A549 (cell line): ENCODE results near the gene CREB3L1. TPM values are rescaled to one million over a fixed set of nuclear protein-coding genes. Genes with fewer than 3 reads are reported as not detected.

Source experiments
- BCL3 ChIP-seq: fragments of >200 bp; sonication (Bioruptor Twin); formaldehyde crosslinking; IDR thresholded peaks from 3 replicates; pipeline ENCODE4 v1.6.1; 2016
- BHLHE40 ChIP-seq: IDR thresholded peaks from 2 replicates; pipeline ENCODE4 v1.6.1; 2012; ENCODE audit warnings: low read depth, low read length, inconsistent platforms
- EHMT2 ChIP-seq: fragments of 200-600 bp; sonication (generic); IDR thresholded peaks from 2 replicates; pipeline ENCODE4 v1.6.1; 2016; ENCODE audit warnings: antibody characterized with exemption, low read depth, mild to moderate bottlenecking, moderate library complexity
- ELK1 ChIP-seq: fragments of 150-350 bp; IDR thresholded peaks from 2 replicates; pipeline ENCODE4 v1.6.1; 2014; ENCODE audit warnings: low read depth, mild to moderate bottlenecking, low read length
- ESRRA ChIP-seq: fragments of 150-350 bp; IDR thresholded peaks from 2 replicates; pipeline ENCODE4 v1.6.1; 2014; ENCODE audit warnings: mild to moderate bottlenecking, low read length, borderline replicate concordance
- GATA3 ChIP-seq: IDR thresholded peaks from 2 replicates; pipeline ENCODE4 v1.6.1; 2012; ENCODE audit warnings: borderline replicate concordance
- HES2 ChIP-seq: fragments of >200 bp; sonication (Bioruptor Twin); formaldehyde crosslinking; IDR thresholded peaks from 2 replicates; pipeline ENCODE4 v1.6.1; 2016
- HMGXB4 ChIP-seq: fragments of 250-450 bp; sonication (Bioruptor Pico); IDR thresholded peaks from 2 replicates; pipeline ENCODE4 v1.5.0; 2021; ENCODE audit warnings: mild to moderate bottlenecking, moderate library complexity, borderline replicate concordance
- HOXB5 ChIP-seq: fragments of 250-450 bp; sonication (Bioruptor Pico); IDR thresholded peaks from 2 replicates; pipeline ENCODE4 v1.5.0; 2020; ENCODE audit warnings: mild to moderate bottlenecking, moderate library complexity
- JUN ChIP-seq, 2 experiments: fragments of >200 bp; sonication (Bioruptor Twin); formaldehyde crosslinking; IDR thresholded peaks; 2 replicates in 1 of 2; 3 replicates in 1 of 2; pipeline ENCODE4 v1.6.1; 2016 to 2017
- JUNB ChIP-seq: fragments of >200 bp; sonication (Bioruptor Twin); formaldehyde crosslinking; IDR thresholded peaks from 2 replicates; pipeline ENCODE4 v1.6.1; 2016
- MAZ ChIP-seq: fragments of 150-350 bp; IDR thresholded peaks from 2 replicates; pipeline ENCODE4 v1.6.1; 2014; ENCODE audit warnings: antibody characterized with exemption, low read depth, low read length, borderline replicate concordance
- MYC ChIP-seq: IDR thresholded peaks from 2 replicates; pipeline ENCODE4 v1.6.1; 2012; ENCODE audit warnings: mild to moderate bottlenecking, inconsistent platforms, low read length, improper control_type of control experiment, borderline replicate concordance
- NR3C1 ChIP-seq: fragments of >200 bp; sonication (Bioruptor Twin); formaldehyde crosslinking; IDR thresholded peaks from 3 replicates; pipeline ENCODE4 v1.6.1; 2017
- PHF8 ChIP-seq: fragments of 200-600 bp; sonication (generic); IDR thresholded peaks from 2 replicates; pipeline ENCODE4 v1.6.1; 2016; ENCODE audit warnings: low read depth, mild to moderate bottlenecking, antibody characterized with exemption, moderate library complexity, borderline replicate concordance
- RAD21 ChIP-seq, 2 experiments: fragments of >200 bp in 1 of 2; sonication (Bioruptor Twin) in 1 of 2; formaldehyde crosslinking in 1 of 2; IDR thresholded peaks in 1 of 2; conservative IDR thresholded peaks in 1 of 2; 2 replicates in 1 of 2; 3 replicates in 1 of 2; pipeline ENCODE4 v1.6.1; 2012 to 2018; ENCODE audit warnings: inconsistent platforms in 1 of 2
- RCOR1 ChIP-seq: fragments of 150-350 bp; IDR thresholded peaks from 2 replicates; pipeline ENCODE4 v1.6.1; 2014; ENCODE audit warnings: antibody characterized with exemption, low read length, low read depth
- REST ChIP-seq: fragments of 200-600 bp; sonication (generic); IDR thresholded peaks from 2 replicates; pipeline ENCODE4 v1.6.1; 2016; ENCODE audit warnings: antibody characterized with exemption, mild to moderate bottlenecking, moderate library complexity
- RFX5 ChIP-seq: fragments of 450-650 bp; IDR thresholded peaks from 2 replicates; pipeline ENCODE4 v1.7.1; 2014; ENCODE audit warnings: antibody characterized with exemption, mild to moderate bottlenecking, moderate library complexity
- RNF2 ChIP-seq: fragments of 200-600 bp; sonication (generic); IDR thresholded peaks from 2 replicates; pipeline ENCODE4 v1.6.1; 2016; ENCODE audit warnings: low read depth, mild to moderate bottlenecking, antibody characterized with exemption, moderate library complexity, borderline replicate concordance
- SREBF2 ChIP-seq: fragments of 450-650 bp; IDR thresholded peaks from 2 replicates; pipeline ENCODE4 v1.6.1; 2014; ENCODE audit warnings: mild to moderate bottlenecking, moderate library complexity
- TP53 ChIP-seq: fragments of 250-450 bp; sonication (Bioruptor Pico); IDR thresholded peaks from 2 replicates; pipeline ENCODE4 v1.5.0; 2021; ENCODE audit warnings: mild to moderate bottlenecking, moderate library complexity
- ZFP36 ChIP-seq: fragments of 450-650 bp; IDR thresholded peaks from 2 replicates; pipeline ENCODE4 v1.6.1; 2014; ENCODE audit warnings: borderline replicate concordance; ENCODE audit not compliant: partially characterized antibody
- ZNF302 ChIP-seq: fragments of 250-450 bp; sonication (Bioruptor Pico); IDR thresholded peaks from 2 replicates; pipeline ENCODE4 v1.9.0; 2021; ENCODE audit warnings: inconsistent platforms, mild to moderate bottlenecking, moderate library complexity
- polyA plus RNA-seq, 4 experiments: library from polyadenylated mRNA; depleted of rRNA in 3 of 4; stranded (reverse); fragments of >200 nt; fragmentation: RNase III in 1 of 4; extraction: RNeasy Plus Mini Kit Qiagen cat#74134 plus additional on column Dnase treatment in 1 of 4; gene quantifications; 2 replicates in 3 of 4; 3 replicates in 1 of 4; pipeline ENCODE4 v1.2.3, GENCODE V29; 2011 to 2017

CREB3L1 gene
- polyA plus RNA-seq, 2 of the 4 experiments (the other 2 are of a cell fraction): 0.61 to 2.3 TPM

GRCh38 chr11:46298699-46299433, 21.4 kb downstream of the CREB3L1 start (continued):
- TF ChIP-seq RAD21 (conservative IDR thresholded peaks at IDR 0.05 in 1 of 2, IDR thresholded peaks at IDR 0.05 in 1 of 2) (no peak), NR3C1 (no peak), MAZ (no peak), MYC (no peak), EHMT2 (no peak), JUN (IDR thresholded peaks at IDR 0.05) (peak in 1 of 2 experiments; percentile 34; a peak in 1 of 5 replicates), RCOR1 (no peak), BHLHE40 (no peak), RFX5 (no peak), HES2 (peak; percentile 36; the same call in 1 of the 2 replicates), JUNB (peak; percentile 88), HMGXB4 (no peak), GATA3 (peak; percentile 17; the same call in 1 of the 2 replicates), HOXB5 (CRISPR knock-in tag) (no peak), RNF2 (no peak), ZNF302 (CRISPR knock-in tag) (no peak), REST (no peak), ESRRA (no peak), BCL3 (no peak), ELK1 (no peak), TP53 (no peak), SREBF2 (no peak), PHF8 (no peak), ZFP36 (no peak)
